NCI-H1694 (cell line): ENCODE data around the gene HOXD12.

Experiments used
- DNase-seq: peaks from one replicate; lab custom pipeline; 2025; lab: John Stamatoyannopoulos, UW

The HOXD12 gene

GRCh38 chr2:176118601-176119339, 19.2 kb downstream of the HOXD12 start:
- DNase-seq: no peak

GRCh38 chr2:176120364-176121189, 21.0 kb downstream of the HOXD12 start:
- DNase-seq: no peak

- DNase-seq: no peak
These were observed 21.8 kb downstream of the HOXD12 start for GRCh38 chr2:176121190-176122051.

GRCh38 chr2:176122052-176122682, 22.6 kb downstream of the HOXD12 start:
- DNase-seq: no peak

GRCh38 chr2:176122683-176123410, 23.3 kb downstream of the HOXD12 start, which contains the start of gene HOXD9:
Gene HOXD9 (plus strand): TSS chr2:176122719. CDS start chr2:176122769, 50 bp downstream.
- DNase-seq: no peak

- no peak for DNase-seq
These were observed 24.0 kb downstream of the HOXD12 start for GRCh38 chr2:176123411-176124109.

GRCh38 chr2:176124110-176124946, 24.7 kb downstream of the HOXD12 start:
- DNase-seq: no peak

GRCh38 chr2:176124947-176125771, 25.6 kb downstream of the HOXD12 start:
- no peak for DNase-seq

- no peak for DNase-seq
These were observed 26.1 kb downstream of the HOXD12 start for GRCh38 chr2:176125772-176126054.

- DNase-seq: peak; percentile 65
These were observed 27.6 kb downstream of the HOXD12 start for GRCh38 chr2:176126929-176127773.

GRCh38 chr2:176127774-176128072, 28.1 kb downstream of the HOXD12 start:
- DNase-seq: no peak

- no peak for DNase-seq
These were observed 28.8 kb downstream of the HOXD12 start for GRCh38 chr2:176128172-176128981.

- DNase-seq: peak; percentile 32
These were observed 29.6 kb downstream of the HOXD12 start, which contains the start of gene HOXD8 for GRCh38 chr2:176128982-176129796. Gene HOXD8 (plus strand): TSS chr2:176129705. CDS start chr2:176130367, 662 bp downstream.

GRCh38 chr2:176129813-176130146, 30.2 kb downstream of the HOXD12 start:
- peak; percentile 14 for DNase-seq

- DNase-seq: no peak
These were observed 30.8 kb downstream of the HOXD12 start for GRCh38 chr2:176130147-176130956.
